ENCODE measurements around the gene NAT10.
"Not testable (repeated sequence)": the region's sequence is repeated elsewhere in the genome, so short reads cannot be mapped to it uniquely, and the experiment has no call there.

The NAT10 gene

GRCh38 chr11:34084637-34085036 is 20.8 kb upstream of the NAT10 start:
- no peaks in the 10 kb centered on the region for H3K9me3 Mint-ChIP-seq (ENCODE audit: low read depth)
- H3K4me3 Mint-ChIP-seq = no peak overlapping the region
- H3K27ac Mint-ChIP-seq = peak overlapping the region; percentile 77
- H3K4me1 Mint-ChIP-seq (ENCODE audit: low read depth) = peaks cover 28% of the 10 kb centered on the region
- peaks cover 13% of the 10 kb centered on the region for H3K36me3 Mint-ChIP-seq
- no peaks in the 10 kb centered on the region for H3K27me3 Mint-ChIP-seq

GRCh38 chr11:34086554-34087283 is 18.7 kb upstream of the NAT10 start:
- H3K36me3 Mint-ChIP-seq = peaks cover 18% of the 10 kb centered on the region
- H3K9me3 Mint-ChIP-seq (ENCODE audit: low read depth) = no peaks in the 10 kb centered on the region
- H3K4me1 Mint-ChIP-seq (ENCODE audit: low read depth) = peaks cover 26% of the 10 kb centered on the region
- H3K4me3 Mint-ChIP-seq = peak overlapping the region; percentile 40
- peak overlapping the region; percentile 64 for H3K27ac Mint-ChIP-seq
- no peaks in the 10 kb centered on the region for H3K27me3 Mint-ChIP-seq

- Mint-ChIP-seq H3K27me3 (no peaks in the 10 kb centered on the region), H3K36me3 (peaks cover 15% of the 10 kb centered on the region), H3K4me1 (ENCODE audit: low read depth) (peaks cover 6% of the 10 kb centered on the region), H3K27ac (no peak overlapping the region), H3K9me3 (ENCODE audit: low read depth) (no peaks in the 10 kb centered on the region), H3K4me3 (no peak overlapping the region)
Observed at GRCh38 chr11:34091825-34092224, 13.6 kb upstream of the NAT10 start.

GRCh38 chr11:34094900-34095299 is 10.5 kb upstream of the NAT10 start:
- H3K36me3 Mint-ChIP-seq = peaks cover 15% of the 10 kb centered on the region
- H3K27me3 Mint-ChIP-seq; H3K9me3 Mint-ChIP-seq (ENCODE audit: low read depth); H3K4me3 Mint-ChIP-seq; H3K4me1 Mint-ChIP-seq (ENCODE audit: low read depth); H3K27ac Mint-ChIP-seq: not testable (repeated sequence)

- Mint-ChIP-seq H3K27me3 (no peaks in the 10 kb centered on the region), H3K4me3 (no peak overlapping the region), H3K9me3 (ENCODE audit: low read depth) (no peaks in the 10 kb centered on the region), H3K27ac (no peak overlapping the region), H3K4me1 (ENCODE audit: low read depth) (peaks cover 7% of the 10 kb centered on the region), H3K36me3 (peaks cover 10% of the 10 kb centered on the region)
Observed at GRCh38 chr11:34098813-34099212, 6.6 kb upstream of the NAT10 start.

- Mint-ChIP-seq H3K36me3 (peaks cover 13% of the 10 kb centered on the region), H3K27me3 (no peaks in the 10 kb centered on the region), H3K27ac (peak overlapping the region; percentile 96), H3K9me3 (ENCODE audit: low read depth) (no peaks in the 10 kb centered on the region), H3K4me1 (ENCODE audit: low read depth) (peaks cover 56% of the 10 kb centered on the region), H3K4me3 (peak overlapping the region; percentile 99)
Observed at GRCh38 chr11:34104680-34105078, 750 bp upstream of the NAT10 start.

GRCh38 chr11:34105957-34106504 is 602 bp downstream of the NAT10 start:
- Mint-ChIP-seq H3K9me3 (ENCODE audit: low read depth) (no peaks in the 10 kb centered on the region), H3K27ac (peak overlapping the region; percentile 96), H3K4me1 (ENCODE audit: low read depth) (peaks cover 60% of the 10 kb centered on the region), H3K4me3 (peak overlapping the region; percentile 99), H3K36me3 (peaks cover 16% of the 10 kb centered on the region), H3K27me3 (no peaks in the 10 kb centered on the region)

GRCh38 chr11:34111722-34112270 is 6.4 kb downstream of the NAT10 start:
- H3K36me3 Mint-ChIP-seq = peaks cover 18% of the 10 kb centered on the region
- no peak overlapping the region for H3K4me3 Mint-ChIP-seq
- no peaks in the 10 kb centered on the region for H3K27me3 Mint-ChIP-seq
- no peak overlapping the region for H3K27ac Mint-ChIP-seq
- H3K4me1 Mint-ChIP-seq (ENCODE audit: low read depth) = peaks cover 32% of the 10 kb centered on the region
- no peaks in the 10 kb centered on the region for H3K9me3 Mint-ChIP-seq (ENCODE audit: low read depth)

- peaks cover 18% of the 10 kb centered on the region for H3K36me3 Mint-ChIP-seq
Observed at GRCh38 chr11:34114014-34114413, 8.6 kb downstream of the NAT10 start.

GRCh38 chr11:34114471-34114870 is 9.0 kb downstream of the NAT10 start:
- H3K27ac Mint-ChIP-seq = no peak overlapping the region

More at GRCh38 chr11:34114014-34114413, 8.6 kb downstream of the NAT10 start:
- Mint-ChIP-seq H3K27ac (no peak overlapping the region), H3K4me1 (ENCODE audit: low read depth) (peaks cover 12% of the 10 kb centered on the region), H3K4me3 (no peak overlapping the region), H3K27me3 (no peaks in the 10 kb centered on the region), H3K9me3 (ENCODE audit: low read depth) (no peaks in the 10 kb centered on the region)

GRCh38 chr11:34120651-34121050 is 15.2 kb downstream of the NAT10 start:
- peaks cover 4% of the 10 kb centered on the region for H3K4me1 Mint-ChIP-seq (ENCODE audit: low read depth)
- no peak overlapping the region for H3K4me3 Mint-ChIP-seq
- H3K27me3 Mint-ChIP-seq = no peaks in the 10 kb centered on the region
- H3K27ac Mint-ChIP-seq = no peak overlapping the region
- peaks cover 13% of the 10 kb centered on the region for H3K36me3 Mint-ChIP-seq
- no peaks in the 10 kb centered on the region for H3K9me3 Mint-ChIP-seq (ENCODE audit: low read depth)

More at GRCh38 chr11:34114471-34114870, 9.0 kb downstream of the NAT10 start:
- Mint-ChIP-seq H3K9me3 (ENCODE audit: low read depth) (no peaks in the 10 kb centered on the region), H3K36me3 (peaks cover 13% of the 10 kb centered on the region), H3K27me3 (no peaks in the 10 kb centered on the region), H3K4me1 (ENCODE audit: low read depth) (peaks cover 8% of the 10 kb centered on the region), H3K4me3 (no peak overlapping the region)

- peaks cover 17% of the 10 kb centered on the region for H3K36me3 Mint-ChIP-seq
Observed at GRCh38 chr11:34124885-34125668, 19.6 kb downstream of the NAT10 start.

GRCh38 chr11:34126959-34127848 is 21.8 kb downstream of the NAT10 start:
- Mint-ChIP-seq H3K36me3 (peaks cover 13% of the 10 kb centered on the region), H3K27me3 (no peaks in the 10 kb centered on the region), H3K4me1 (ENCODE audit: low read depth) (no peaks in the 10 kb centered on the region), H3K9me3 (ENCODE audit: low read depth) (no peaks in the 10 kb centered on the region), H3K4me3 (no peak overlapping the region), H3K27ac (no peak overlapping the region)

More at GRCh38 chr11:34124885-34125668, 19.6 kb downstream of the NAT10 start:
- Mint-ChIP-seq H3K4me3 (no peak overlapping the region), H3K27ac (no peak overlapping the region), H3K9me3 (ENCODE audit: low read depth) (no peaks in the 10 kb centered on the region), H3K4me1 (ENCODE audit: low read depth) (peaks cover 4% of the 10 kb centered on the region), H3K27me3 (no peaks in the 10 kb centered on the region)

GRCh38 chr11:34128824-34129223 is 23.4 kb downstream of the NAT10 start:
- no peaks in the 10 kb centered on the region for H3K9me3 Mint-ChIP-seq (ENCODE audit: low read depth)

More at GRCh38 chr11:34128824-34129223, 23.4 kb downstream of the NAT10 start:
- Mint-ChIP-seq H3K4me3 (no peak overlapping the region), H3K27ac (no peak overlapping the region), H3K27me3 (no peaks in the 10 kb centered on the region), H3K36me3 (peaks cover 13% of the 10 kb centered on the region), H3K4me1 (ENCODE audit: low read depth) (no peaks in the 10 kb centered on the region)

Measured in activated naive CD8-positive, alpha-beta T cell (primary cell).